CD14-positive monocyte (primary cell): ENCODE measurements around the gene BFSP1. TPM values are rescaled to one million over a fixed set of nuclear protein-coding genes. Genes with fewer than 3 reads are reported as not detected.

Source experiments
- DNase-seq, 3 donors: peaks; one replicate each; pipeline ENCODE4 v3.0.0-alpha.2; 2011 to 2022
- H2AFZ ChIP-seq: 2 replicates; pipeline ENCODE4 v1.6.0; 2012; ENCODE audit warnings: mild to moderate bottlenecking, low read depth, low read length, inconsistent platforms; ENCODE audit not compliant: insufficient read depth, poor library complexity, severe bottlenecking
- H3K27ac ChIP-seq, 2 donors: 1 replicate in 1 of 2; 2 replicates in 1 of 2; pipeline ENCODE4 v1.5.1; 2012 to 2013; ENCODE audit warnings: low read length in 2 of 2, control low read depth in 1 of 2, inconsistent platforms in 1 of 2, low read depth in 1 of 2, mild to moderate bottlenecking in 1 of 2
- H3K27me3 ChIP-seq, 2 donors: one replicate each; pipeline versions ENCODE4 v1.6.0 to v1.6.1; 2011 to 2013; ENCODE audit warnings: low read length in 2 of 2; ENCODE audit not compliant: control insufficient read depth in 2 of 2, insufficient read depth in 2 of 2
- H3K36me3 ChIP-seq, 2 donors: replicated peaks in 1 of 2; 1 replicate in 1 of 2; 2 replicates in 1 of 2; pipeline versions ENCODE4 v1.5.1 to v1.6.1; 2012 to 2013; ENCODE audit warnings: low read length in 2 of 2, control low read depth in 1 of 2, inconsistent platforms in 1 of 2, mild to moderate bottlenecking in 1 of 2; ENCODE audit not compliant: insufficient read depth in 2 of 2, control insufficient read depth in 1 of 2
- H3K4me1 ChIP-seq, 2 donors: 1 replicate in 1 of 2; 2 replicates in 1 of 2; pipeline versions ENCODE4 v1.5.1 to v1.6.1; 2012 to 2013; ENCODE audit warnings: low read length in 2 of 2, control low read depth in 1 of 2, inconsistent platforms in 1 of 2, mild to moderate bottlenecking in 1 of 2, moderate library complexity in 1 of 2; ENCODE audit not compliant: insufficient read depth in 2 of 2, control insufficient read depth in 1 of 2
- H3K4me2 ChIP-seq: replicated peaks from 2 replicates; pipeline ENCODE3; 2012; ENCODE audit warnings: low read length, moderate library complexity, mild to moderate bottlenecking; ENCODE audit not compliant: poor library complexity, severe bottlenecking; ENCODE audit errors: extremely low read depth
- H3K4me3 ChIP-seq, 3 experiments: fragments of 200-600 bp in 1 of 3; sonication (generic) in 1 of 3; replicated peaks in 1 of 3; 1 replicate in 2 of 3; 2 replicates in 1 of 3; pipeline ENCODE4 v1.5.1; 2011 to 2013; ENCODE audit warnings: low read length in 3 of 3, mild to moderate bottlenecking in 3 of 3, control low read depth in 2 of 3, low read depth in 2 of 3, inconsistent platforms in 1 of 3, moderate library complexity in 1 of 3
- H3K79me2 ChIP-seq: 2 replicates; pipeline ENCODE4 v1.6.0; 2012; ENCODE audit warnings: mild to moderate bottlenecking, control low read depth, inconsistent platforms, low read length, moderate library complexity; ENCODE audit not compliant: insufficient read depth
- H3K9ac ChIP-seq: 2 replicates; pipeline ENCODE4 v1.6.0; 2017; ENCODE audit warnings: low read length, mild to moderate bottlenecking; ENCODE audit not compliant: insufficient read depth, poor library complexity, severe bottlenecking
- H3K9me3 ChIP-seq, 2 donors: replicated peaks in 1 of 2; 1 replicate in 1 of 2; 2 replicates in 1 of 2; pipeline versions ENCODE4 v1.5.1 to v1.6.1; 2012 to 2013; ENCODE audit warnings: low read length in 2 of 2, control low read depth in 1 of 2; ENCODE audit not compliant: control insufficient read depth in 1 of 2, insufficient read depth in 1 of 2
- H4K20me1 ChIP-seq: 2 replicates; pipeline ENCODE4 v1.6.0; 2012; ENCODE audit warnings: mild to moderate bottlenecking, low read length, control low read depth, moderate library complexity; ENCODE audit not compliant: insufficient read depth
- H3K27ac Mint-ChIP-seq, 7 donors: one replicate each; pipeline ENCODE4 v1.8.0; 2020; ENCODE audit warnings: mild to moderate bottlenecking in 7 of 7, mixed read lengths in 7 of 7, moderate library complexity in 6 of 7, inconsistent platforms in 2 of 7
- H3K27me3 Mint-ChIP-seq, 3 donors: one replicate each; pipeline ENCODE4 v1.8.0; 2021 to 2022; ENCODE audit warnings: low read depth in 3 of 3, mild to moderate bottlenecking in 3 of 3, mixed read lengths in 3 of 3, moderate library complexity in 3 of 3, inconsistent platforms in 1 of 3
- H3K36me3 Mint-ChIP-seq, 2 donors: one replicate each; pipeline ENCODE4 v1.8.0; 2020; ENCODE audit warnings: mixed read lengths in 2 of 2, inconsistent platforms in 1 of 2, mild to moderate bottlenecking in 1 of 2
- H3K4me1 Mint-ChIP-seq: one replicate; pipeline ENCODE4 v1.8.0; 2020; ENCODE audit warnings: mild to moderate bottlenecking, mixed read lengths
- H3K4me3 Mint-ChIP-seq, 2 donors: one replicate each; pipeline ENCODE4 v1.8.0; 2020; ENCODE audit warnings: mild to moderate bottlenecking in 2 of 2, mixed read lengths in 2 of 2, moderate library complexity in 1 of 2
- H3K9me3 Mint-ChIP-seq, 7 donors: one replicate each; pipeline ENCODE4 v1.8.0; 2020 to 2022; ENCODE audit warnings: mixed read lengths in 7 of 7, mild to moderate bottlenecking in 6 of 7, moderate library complexity in 6 of 7, inconsistent platforms in 2 of 7
- CTCF ChIP-seq: fragments of 200-600 bp; IDR thresholded peaks from one replicate; pipeline ENCODE4 v1.8.0; 2022; ENCODE audit warnings: antibody characterized with exemption, mild to moderate bottlenecking
- WGBS: methylation state at CpG from one replicate; pipeline ENCODE4 v1.1.5; 2013; ENCODE audit warnings: missing lambda C conversion rate; ENCODE audit not compliant: insufficient coverage; 5-methylcytosine and 5-hydroxymethylcytosine counted together
- intact Hi-C, 2 donors: fragments of 100-400 bp; cut with micrococcal nuclease; formaldehyde crosslinking; loops; one replicate each; pipeline versions ENCODE4 v1.15.0 to v1.15.1; 2023
- polyA plus RNA-seq, 3 donors: library from polyadenylated mRNA; depleted of rRNA in 1 of 3; unstranded in 2 of 3; stranded (reverse) in 1 of 3; fragments of 300-500 nt in 2 of 3; fragments of >200 nt in 1 of 3; fragmentation: Illumina TruSeq in 2 of 3; gene quantifications; 1 replicate in 2 of 3; 2 replicates in 1 of 3; pipeline ENCODE4 v1.2.3, GENCODE V29; 2012 to 2021

The BFSP1 gene
- polyA plus RNA-seq, 3 donors: not detected

- TF ChIP-seq CTCF: no peak
- no peaks in the 10 kb centered on the region for H3K27me3 Mint-ChIP-seq
- Histone ChIP-seq H3K36me3 (no peaks in the 10 kb centered on the region), H3K4me2 (no peak overlapping the region), H3K79me2 (no peaks in the 10 kb centered on the region), H3K27ac (no peak overlapping the region), H3K9me3 (no peaks in the 10 kb centered on the region), H3K9ac (no peak overlapping the region), H4K20me1 (no peaks in the 10 kb centered on the region), H3K4me1 (peaks cover 4 to 5% of the 10 kb centered on the region in 2 donors), H3K4me3 (no peak overlapping the region), H3K27me3 (no peaks in the 10 kb centered on the region), H2AFZ (no peak overlapping the region)
- no peaks in the 10 kb centered on the region for H3K9me3 Mint-ChIP-seq
- intact Hi-C loops: no loop called here
- H3K36me3 Mint-ChIP-seq: no peaks in the 10 kb centered on the region
- H3K4me3 Mint-ChIP-seq: no peak overlapping the region
- WGBS: no CpG with 5 or more reads among the region's 3 CpGs
- DNase-seq: no peak
- peaks cover 9% of the 10 kb centered on the region for H3K4me1 Mint-ChIP-seq
- H3K27ac Mint-ChIP-seq: peak overlapping the region in 3 of 7 donors; percentile 4 to 81 (median 10)
Observed at GRCh38 chr20:17557675-17558006, 26.5 kb upstream of the BFSP1 start.

GRCh38 chr20:17556837-17557674 is 25.9 kb upstream of the BFSP1 start:
- Mint-ChIP-seq H3K36me3 (no peaks in the 10 kb centered on the region), H3K4me3 (no peak overlapping the region), H3K27me3 (no peaks in the 10 kb centered on the region), H3K4me1 (peaks cover 9% of the 10 kb centered on the region), H3K9me3 (no peaks in the 10 kb centered on the region), H3K27ac (peak overlapping the region in 3 of 7 donors; percentile 4 to 81 (median 58))
- no peak for DNase-seq
- intact Hi-C loops: no loop called here
- WGBS: 92% methylated on average over 8 of the region's 11 CpGs
- Histone ChIP-seq H3K36me3 (no peaks in the 10 kb centered on the region), H3K27me3 (no peaks in the 10 kb centered on the region), H3K9ac (no peak overlapping the region), H3K9me3 (no peaks in the 10 kb centered on the region), H3K4me3 (no peak overlapping the region), H3K27ac (no peak overlapping the region), H3K79me2 (no peaks in the 10 kb centered on the region), H2AFZ (no peak overlapping the region), H4K20me1 (no peaks in the 10 kb centered on the region), H3K4me1 (peaks cover 4 to 5% of the 10 kb centered on the region in 2 donors), H3K4me2 (no peak overlapping the region)
- TF ChIP-seq CTCF: no peak
